ENCODE results near the gene NR5A1.

Gene NR5A1

GRCh38 chr9:124490004-124490403, 17.2 kb downstream of the NR5A1 start:
- H3K4me3 ChIP-seq (ENCODE audit: control insufficient read depth in 1 of 7, extremely low read depth in 1 of 7, insufficient read depth in 4 of 7, low read depth in 2 of 7, low read length in 6 of 7) = no peak overlapping the region
- H3K36me3 ChIP-seq (ENCODE audit: control insufficient read depth in 4 of 4, insufficient read depth in 4 of 4, low read length in 3 of 4) = no peaks in the 10 kb centered on the region
- peaks cover 0 to 11% (median 0%) of the 10 kb centered on the region in 5 experiments for H3K27me3 ChIP-seq (replicated peaks in 2 of 5; ENCODE audit: control insufficient read depth in 4 of 5, insufficient read depth in 5 of 5, low read length in 4 of 5)
- 94% methylated on average over 2 of the region's 2 CpGs for whole genome bisulfite sequencing (ENCODE audit: insufficient coverage)
- CTCF ChIA-PET = interaction anchor here (1.0 kb wide), 1 partner anchor 10 kb away, joined by 5 read pairs; no protein-coding TSS in a partner anchor
- H3K27ac ChIP-seq (ENCODE audit: insufficient read depth in 1 of 2, low read depth in 1 of 2, low read length in 2 of 2, poor library complexity in 1 of 2, severe bottlenecking in 2 of 2) = no peak overlapping the region
- POLR2A ChIA-PET = no interaction called here
- H3K4me1 ChIP-seq (ENCODE audit: control extremely low read depth in 1 of 4, control insufficient read depth in 4 of 4, insufficient read depth in 4 of 4, low read length in 3 of 4) = peaks cover 0 to 7% (median 5%) of the 10 kb centered on the region in 4 experiments
- no peaks in the 10 kb centered on the region for H3K9me3 ChIP-seq (ENCODE audit: control extremely low read depth in 1 of 5, control insufficient read depth in 4 of 5, insufficient read depth in 2 of 5, low read depth in 1 of 5, low read length in 4 of 5)
- no peak for DNase-seq

GRCh38 chr9:124489222-124489621, 18.0 kb downstream of the NR5A1 start:
- Histone ChIP-seq H3K27ac (ENCODE audit: insufficient read depth in 1 of 2, low read depth in 1 of 2, low read length in 2 of 2, poor library complexity in 1 of 2, severe bottlenecking in 2 of 2) (no peak overlapping the region), H3K36me3 (ENCODE audit: control insufficient read depth in 4 of 4, insufficient read depth in 4 of 4, low read length in 3 of 4) (no peaks in the 10 kb centered on the region), H3K27me3 (replicated peaks in 2 of 5; ENCODE audit: control insufficient read depth in 4 of 5, insufficient read depth in 5 of 5, low read length in 4 of 5) (peaks cover 0 to 11% (median 0%) of the 10 kb centered on the region in 5 experiments), H3K4me1 (ENCODE audit: control extremely low read depth in 1 of 4, control insufficient read depth in 4 of 4, insufficient read depth in 4 of 4, low read length in 3 of 4) (peaks cover 0 to 4% (median 0%) of the 10 kb centered on the region in 4 experiments), H3K9me3 (ENCODE audit: control extremely low read depth in 1 of 5, control insufficient read depth in 4 of 5, insufficient read depth in 2 of 5, low read depth in 1 of 5, low read length in 4 of 5) (no peaks in the 10 kb centered on the region), H3K4me3 (ENCODE audit: control insufficient read depth in 1 of 7, extremely low read depth in 1 of 7, insufficient read depth in 4 of 7, low read depth in 2 of 7, low read length in 6 of 7) (no peak overlapping the region)
- no peak for DNase-seq
- CTCF ChIA-PET = no interaction called here
- 89% methylated on average over 11 of the region's 13 CpGs for WGBS (ENCODE audit: insufficient coverage)
- POLR2A ChIA-PET = no interaction called here

- Histone ChIP-seq H3K27ac (ENCODE audit: insufficient read depth in 1 of 2, low read depth in 1 of 2, low read length in 2 of 2, poor library complexity in 1 of 2, severe bottlenecking in 2 of 2) (no peak overlapping the region), H3K4me1 (ENCODE audit: control extremely low read depth in 1 of 4, control insufficient read depth in 4 of 4, insufficient read depth in 4 of 4, low read length in 3 of 4) (peaks cover 0 to 4% (median 0%) of the 10 kb centered on the region in 4 experiments), H3K4me3 (ENCODE audit: control insufficient read depth in 1 of 7, extremely low read depth in 1 of 7, insufficient read depth in 4 of 7, low read depth in 2 of 7, low read length in 6 of 7) (no peak overlapping the region), H3K36me3 (ENCODE audit: control insufficient read depth in 4 of 4, insufficient read depth in 4 of 4, low read length in 3 of 4) (no peaks in the 10 kb centered on the region), H3K9me3 (ENCODE audit: control extremely low read depth in 1 of 5, control insufficient read depth in 4 of 5, insufficient read depth in 2 of 5, low read depth in 1 of 5, low read length in 4 of 5) (no peaks in the 10 kb centered on the region), H3K27me3 (replicated peaks in 2 of 5; ENCODE audit: control insufficient read depth in 4 of 5, insufficient read depth in 5 of 5, low read length in 4 of 5) (peaks cover 0 to 11% (median 0%) of the 10 kb centered on the region in 5 experiments)
- CTCF ChIA-PET = interaction anchor here (1.2 to 1.8 kb wide), 2 partner anchors 9 to 14 kb away, joined by 3 read pairs; no protein-coding TSS in a partner anchor
- POLR2A ChIA-PET = no interaction called here
- 93% methylated on average over 6 of the region's 8 CpGs for WGBS (ENCODE audit: insufficient coverage)
- DNase-seq = no peak
These were observed 18.5 kb downstream of the NR5A1 start for GRCh38 chr9:124488641-124489210.

DNA sequence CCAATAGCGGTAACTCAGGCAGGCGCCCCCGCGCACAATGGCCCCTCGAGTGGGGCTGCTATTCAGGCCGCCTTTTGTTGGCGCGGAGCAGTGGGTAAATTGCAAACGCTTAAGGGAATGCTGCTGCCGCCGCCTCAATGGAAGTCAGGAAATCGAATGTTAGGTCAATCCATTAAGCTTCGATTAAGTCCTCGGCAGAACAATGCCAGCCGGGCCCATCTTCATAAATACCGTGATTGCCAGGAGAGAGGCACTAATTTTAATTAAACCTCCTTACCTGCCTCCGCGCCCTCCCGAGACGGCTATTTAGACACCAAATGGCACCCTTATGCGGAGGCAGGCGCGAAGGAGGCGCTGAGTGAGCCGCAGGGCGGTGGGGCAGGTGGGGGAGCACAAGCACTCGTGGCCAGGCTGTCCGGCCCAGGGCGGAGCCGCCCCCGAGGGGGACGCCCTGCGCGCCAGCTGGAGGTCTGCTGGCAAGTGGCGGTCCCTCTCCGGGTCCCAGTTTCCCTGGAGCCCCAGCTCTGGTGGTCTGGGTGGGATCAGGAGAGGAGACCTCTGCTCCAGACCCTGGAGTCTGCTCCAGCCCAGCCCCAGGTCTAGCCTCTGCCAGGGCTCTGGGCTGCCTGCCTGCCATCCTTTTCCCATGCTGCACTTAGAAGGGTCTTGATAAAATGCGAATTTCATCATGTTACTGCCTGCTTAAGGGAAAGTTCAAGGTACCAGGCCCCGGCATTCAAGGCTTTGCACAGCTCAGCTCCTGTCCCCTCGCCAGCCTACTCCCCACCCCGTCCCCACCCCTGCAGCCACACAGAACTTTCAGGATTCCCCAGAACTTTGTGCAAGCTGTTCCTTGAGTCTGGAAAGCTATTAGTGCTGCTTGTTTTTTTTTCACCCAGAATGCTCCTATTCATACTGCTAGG, 19.7 kb downstream of the NR5A1 start:
- DNase-seq = no peak
- Histone ChIP-seq H3K27ac (ENCODE audit: insufficient read depth in 1 of 2, low read depth in 1 of 2, low read length in 2 of 2, poor library complexity in 1 of 2, severe bottlenecking in 2 of 2) (no peak overlapping the region), H3K36me3 (ENCODE audit: control insufficient read depth in 4 of 4, insufficient read depth in 4 of 4, low read length in 3 of 4) (no peaks in the 10 kb centered on the region), H3K9me3 (ENCODE audit: control extremely low read depth in 1 of 5, control insufficient read depth in 4 of 5, insufficient read depth in 2 of 5, low read depth in 1 of 5, low read length in 4 of 5) (no peaks in the 10 kb centered on the region), H3K4me3 (ENCODE audit: control insufficient read depth in 1 of 7, extremely low read depth in 1 of 7, insufficient read depth in 4 of 7, low read depth in 2 of 7, low read length in 6 of 7) (no peak overlapping the region), H3K4me1 (ENCODE audit: control extremely low read depth in 1 of 4, control insufficient read depth in 4 of 4, insufficient read depth in 4 of 4, low read length in 3 of 4) (peaks cover 0 to 4% (median 0%) of the 10 kb centered on the region in 4 experiments), H3K27me3 (replicated peaks in 2 of 5; ENCODE audit: control insufficient read depth in 4 of 5, insufficient read depth in 5 of 5, low read length in 4 of 5) (peaks cover 0 to 11% (median 0%) of the 10 kb centered on the region in 5 experiments)
- WGBS (ENCODE audit: insufficient coverage) = 80% methylated on average over 36 of the region's 40 CpGs
- ChIA-PET CTCF (interaction anchor here (0.5 to 1.8 kb wide), 5 partner anchors 10 to 16 kb away, joined by 3 read pairs; no protein-coding TSS in a partner anchor), POLR2A (no interaction called here)

DNA sequence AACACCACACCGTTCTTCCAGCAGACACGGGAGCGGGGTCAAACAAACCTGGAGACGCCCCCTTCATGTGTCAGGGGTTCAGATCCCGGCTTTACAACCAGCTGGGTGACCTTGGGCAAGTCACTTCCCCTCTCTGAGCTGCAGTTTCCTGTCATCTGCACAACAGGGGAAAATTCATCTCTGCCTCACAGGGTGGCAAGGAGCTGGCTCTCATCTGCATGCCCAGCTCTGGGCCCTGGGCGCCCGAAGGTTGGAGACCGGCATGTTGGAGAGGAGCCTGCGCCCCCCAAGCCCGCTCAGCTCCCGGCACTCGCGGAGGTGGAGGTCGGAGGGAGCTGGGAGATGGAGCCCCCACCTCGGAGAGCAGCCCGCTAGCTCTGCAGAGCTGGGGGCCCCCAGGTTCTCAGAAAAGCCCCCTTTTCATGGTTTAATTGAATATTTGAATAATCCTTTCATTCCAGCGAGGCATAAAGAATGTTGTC, 20.4 kb downstream of the NR5A1 start:
- H3K4me3 ChIP-seq (ENCODE audit: control insufficient read depth in 1 of 7, extremely low read depth in 1 of 7, insufficient read depth in 4 of 7, low read depth in 2 of 7, low read length in 6 of 7) = no peak overlapping the region
- CTCF ChIA-PET = interaction anchor here (1.0 to 1.8 kb wide), 3 partner anchors 11 to 15 kb away, joined by 3 read pairs; no protein-coding TSS in a partner anchor
- peaks cover 0 to 11% (median 0%) of the 10 kb centered on the region in 5 experiments for H3K27me3 ChIP-seq (replicated peaks in 2 of 5; ENCODE audit: control insufficient read depth in 4 of 5, insufficient read depth in 5 of 5, low read length in 4 of 5)
- no peaks in the 10 kb centered on the region for H3K9me3 ChIP-seq (ENCODE audit: control extremely low read depth in 1 of 5, control insufficient read depth in 4 of 5, insufficient read depth in 2 of 5, low read depth in 1 of 5, low read length in 4 of 5)
- POLR2A ChIA-PET = no interaction called here
- no peak for DNase-seq
- no peaks in the 10 kb centered on the region for H3K36me3 ChIP-seq (ENCODE audit: control insufficient read depth in 4 of 4, insufficient read depth in 4 of 4, low read length in 3 of 4)
- peaks cover 0 to 4% (median 0%) of the 10 kb centered on the region in 4 experiments for H3K4me1 ChIP-seq (ENCODE audit: control extremely low read depth in 1 of 4, control insufficient read depth in 4 of 4, insufficient read depth in 4 of 4, low read length in 3 of 4)
- 56% methylated on average over 10 of the region's 17 CpGs for WGBS (ENCODE audit: insufficient coverage)
- no peak overlapping the region for H3K27ac ChIP-seq (ENCODE audit: insufficient read depth in 1 of 2, low read depth in 1 of 2, low read length in 2 of 2, poor library complexity in 1 of 2, severe bottlenecking in 2 of 2)

DNA sequence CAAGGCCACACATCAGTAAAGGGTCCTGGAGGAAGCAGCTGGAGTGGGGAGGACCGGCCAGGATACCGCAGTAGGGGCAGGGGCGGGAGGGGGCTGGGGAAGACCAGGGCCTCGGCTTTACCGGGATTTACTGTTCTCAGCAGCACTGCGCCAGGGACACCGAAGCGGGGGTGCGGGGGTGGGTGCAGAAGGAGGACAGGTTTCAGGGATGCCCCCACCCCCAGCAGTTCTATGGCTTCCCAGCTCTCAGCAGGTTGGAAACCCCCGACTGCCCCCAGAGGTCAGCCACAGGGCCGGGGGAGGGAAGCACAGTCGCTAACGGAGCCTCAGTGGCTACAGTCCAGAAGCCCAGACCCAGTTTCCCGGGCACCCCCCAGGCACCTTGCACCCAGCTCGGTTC, 21.3 kb downstream of the NR5A1 start:
- ChIA-PET POLR2A (no interaction called here), CTCF (interaction anchor here (0.7 kb wide), 1 partner anchor 116 kb away, joined by 3 read pairs; no protein-coding TSS in a partner anchor)
- Histone ChIP-seq H3K36me3 (ENCODE audit: control insufficient read depth in 4 of 4, insufficient read depth in 4 of 4, low read length in 3 of 4) (no peaks in the 10 kb centered on the region), H3K9me3 (ENCODE audit: control extremely low read depth in 1 of 5, control insufficient read depth in 4 of 5, insufficient read depth in 2 of 5, low read depth in 1 of 5, low read length in 4 of 5) (no peaks in the 10 kb centered on the region), H3K4me3 (ENCODE audit: control insufficient read depth in 1 of 7, extremely low read depth in 1 of 7, insufficient read depth in 4 of 7, low read depth in 2 of 7, low read length in 6 of 7) (no peak overlapping the region), H3K27me3 (replicated peaks in 2 of 5; ENCODE audit: control insufficient read depth in 4 of 5, insufficient read depth in 5 of 5, low read length in 4 of 5) (peaks cover 0 to 11% (median 0%) of the 10 kb centered on the region in 5 experiments), H3K4me1 (ENCODE audit: control extremely low read depth in 1 of 4, control insufficient read depth in 4 of 4, insufficient read depth in 4 of 4, low read length in 3 of 4) (peaks cover 0 to 8% (median 2%) of the 10 kb centered on the region in 4 experiments), H3K27ac (ENCODE audit: insufficient read depth in 1 of 2, low read depth in 1 of 2, low read length in 2 of 2, poor library complexity in 1 of 2, severe bottlenecking in 2 of 2) (no peak overlapping the region)
- no peak for DNase-seq
- WGBS (ENCODE audit: insufficient coverage) = 86% methylated on average over 12 of the region's 15 CpGs

Data from common myeloid progenitor, CD34-positive (primary cell).